Choroid plexus epithelial cell (primary cell): Measurements from ENCODE around the gene RBM17.
"Not testable (repeated sequence)": the region's sequence is repeated elsewhere in the genome, so short reads cannot be mapped to it uniquely, and the experiment has no call there.

Source experiments
- DNase-seq: peaks from one replicate; pipeline ENCODE4 v3.0.0-alpha.2; 2010; ENCODE audit warnings: low read depth
- H3K4me3 ChIP-seq: 2 replicates; pipeline ENCODE4 v1.5.1; 2011; ENCODE audit warnings: low read depth, mild to moderate bottlenecking, control low read depth, low read length, moderate library complexity
- CTCF ChIP-seq: conservative IDR thresholded peaks from 2 replicates; pipeline ENCODE4 v1.5.1; 2011; ENCODE audit warnings: low read depth, mild to moderate bottlenecking, control low read depth, inconsistent platforms, low read length, moderate library complexity

RBM17 gene

GRCh38 chr10:6162589-6163356 is 73.9 kb downstream of the RBM17 start:
- peak; percentile 57 for DNase-seq
- TF ChIP-seq CTCF: no peak
- H3K4me3 ChIP-seq: peak overlapping the region; percentile 62

GRCh38 chr10:6163364-6164270 is 74.8 kb downstream of the RBM17 start:
- peak; percentile 93 for DNase-seq
- H3K4me3 ChIP-seq: peak overlapping the region; percentile 72
- no peak for TF ChIP-seq CTCF

GRCh38 chr10:6164271-6165095 is 75.6 kb downstream of the RBM17 start:
- H3K4me3 ChIP-seq: peak overlapping the region; percentile 72
- peak; percentile 51 for DNase-seq
- no peak for TF ChIP-seq CTCF

GRCh38 chr10:6165221-6165725 is 76.4 kb downstream of the RBM17 start:
- no peak for TF ChIP-seq CTCF
- H3K4me3 ChIP-seq: no peak overlapping the region
- no peak for DNase-seq

- not testable (repeated sequence) for DNase-seq
Observed at GRCh38 chr10:6165933-6166332, 77.1 kb downstream of the RBM17 start.

More at GRCh38 chr10:6165933-6166332, 77.1 kb downstream of the RBM17 start:
- not testable (repeated sequence) for H3K4me3 ChIP-seq
